ENCODE results near the gene FOXA2. TPM values are rescaled to one million over a fixed set of nuclear protein-coding genes. Genes with fewer than 3 reads are reported as not detected.

The FOXA2 gene
- total and polyA plus RNA-seq, 2 of the 13 experiments (the other 11 are each of a cell fraction or from before 2014, with no cell fraction given), result 8.8 to 12.2 TPM

DNA sequence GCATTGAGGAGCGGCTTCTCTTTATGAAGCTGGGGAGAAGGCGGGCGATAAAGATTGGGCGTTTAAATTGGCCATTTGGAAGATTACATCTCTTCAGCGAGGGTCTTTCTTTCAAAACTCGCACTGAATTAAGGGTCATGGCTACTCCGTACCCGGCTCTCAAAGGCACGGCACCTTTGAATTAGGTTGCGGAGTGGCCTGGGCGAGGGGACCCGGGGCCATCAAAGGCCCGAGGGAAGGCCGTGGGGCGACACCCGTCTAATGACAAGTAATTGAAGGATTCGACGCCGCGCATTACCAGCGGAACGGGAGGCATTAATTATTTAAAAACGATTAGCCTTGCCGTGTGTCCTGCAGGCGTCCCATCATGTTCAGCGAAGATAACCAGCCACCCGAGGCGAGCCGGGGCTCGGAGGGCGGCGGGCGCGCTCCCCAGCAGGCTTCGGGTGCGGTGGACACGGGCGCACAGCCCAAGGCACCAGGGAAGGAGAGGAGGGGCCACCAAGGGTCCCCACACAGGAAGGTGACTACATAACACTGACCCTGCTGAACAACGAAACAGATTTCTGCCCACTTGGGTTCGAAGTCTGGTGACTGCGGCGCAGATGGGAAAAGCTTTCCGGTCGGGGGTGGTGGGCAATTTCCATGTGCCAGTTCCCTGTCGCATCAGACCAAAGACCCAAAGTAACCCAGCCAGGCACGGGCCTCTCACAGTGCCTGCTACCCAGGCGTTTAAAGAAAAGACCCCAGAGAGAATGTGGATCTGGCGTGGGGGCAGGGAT is 7.4 kb downstream of the FOXA2 start (continued):
- TF ChIP-seq, protein P1, sequence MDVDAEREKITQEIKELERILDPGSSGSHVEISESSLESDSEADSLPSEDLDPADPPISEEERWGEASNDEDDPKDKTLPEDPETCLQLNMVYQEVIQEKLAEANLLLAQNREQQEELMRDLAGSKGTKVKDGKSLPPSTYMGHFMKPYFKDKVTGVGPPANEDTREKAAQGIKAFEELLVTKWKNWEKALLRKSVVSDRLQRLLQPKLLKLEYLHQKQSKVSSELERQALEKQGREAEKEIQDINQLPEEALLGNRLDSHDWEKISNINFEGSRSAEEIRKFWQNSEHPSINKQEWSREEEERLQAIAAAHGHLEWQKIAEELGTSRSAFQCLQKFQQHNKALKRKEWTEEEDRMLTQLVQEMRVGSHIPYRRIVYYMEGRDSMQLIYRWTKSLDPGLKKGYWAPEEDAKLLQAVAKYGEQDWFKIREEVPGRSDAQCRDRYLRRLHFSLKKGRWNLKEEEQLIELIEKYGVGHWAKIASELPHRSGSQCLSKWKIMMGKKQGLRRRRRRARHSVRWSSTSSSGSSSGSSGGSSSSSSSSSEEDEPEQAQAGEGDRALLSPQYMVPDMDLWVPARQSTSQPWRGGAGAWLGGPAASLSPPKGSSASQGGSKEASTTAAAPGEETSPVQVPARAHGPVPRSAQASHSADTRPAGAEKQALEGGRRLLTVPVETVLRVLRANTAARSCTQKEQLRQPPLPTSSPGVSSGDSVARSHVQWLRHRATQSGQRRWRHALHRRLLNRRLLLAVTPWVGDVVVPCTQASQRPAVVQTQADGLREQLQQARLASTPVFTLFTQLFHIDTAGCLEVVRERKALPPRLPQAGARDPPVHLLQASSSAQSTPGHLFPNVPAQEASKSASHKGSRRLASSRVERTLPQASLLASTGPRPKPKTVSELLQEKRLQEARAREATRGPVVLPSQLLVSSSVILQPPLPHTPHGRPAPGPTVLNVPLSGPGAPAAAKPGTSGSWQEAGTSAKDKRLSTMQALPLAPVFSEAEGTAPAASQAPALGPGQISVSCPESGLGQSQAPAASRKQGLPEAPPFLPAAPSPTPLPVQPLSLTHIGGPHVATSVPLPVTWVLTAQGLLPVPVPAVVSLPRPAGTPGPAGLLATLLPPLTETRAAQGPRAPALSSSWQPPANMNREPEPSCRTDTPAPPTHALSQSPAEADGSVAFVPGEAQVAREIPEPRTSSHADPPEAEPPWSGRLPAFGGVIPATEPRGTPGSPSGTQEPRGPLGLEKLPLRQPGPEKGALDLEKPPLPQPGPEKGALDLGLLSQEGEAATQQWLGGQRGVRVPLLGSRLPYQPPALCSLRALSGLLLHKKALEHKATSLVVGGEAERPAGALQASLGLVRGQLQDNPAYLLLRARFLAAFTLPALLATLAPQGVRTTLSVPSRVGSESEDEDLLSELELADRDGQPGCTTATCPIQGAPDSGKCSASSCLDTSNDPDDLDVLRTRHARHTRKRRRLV (CRISPR knock-in tag; IDR thresholded peaks at IDR 0.05), result peak; percentile 21; the same call in 1 of the 2 replicates
- TF ChIP-seq ZNF12 (CRISPR knock-in tag; IDR thresholded peaks at IDR 0.05) (0 out of 2 replicates have a peak, but pooled peaks have one; percentile 18), ZNF296 (CRISPR knock-in tag; conservative IDR thresholded peaks at IDR 0.05) (no peak; the same call in 1 of the 2 replicates), SAFB2 (CRISPR knock-in tag; IDR thresholded peaks at IDR 0.05; ENCODE audit: borderline replicate concordance, low read depth) (peak; percentile 29; the same call in 1 of the 2 replicates), ZNF550 (CRISPR knock-in tag; IDR thresholded peaks at IDR 0.05; ENCODE audit: borderline replicate concordance) (no peak), ZNF333 (CRISPR knock-in tag; IDR thresholded peaks at IDR 0.05; ENCODE audit: borderline replicate concordance) (peak; percentile 43), ZNF547 (CRISPR knock-in tag; IDR thresholded peaks at IDR 0.05) (peak; percentile 57; the same call in 1 of the 2 replicates), PITX1 (CRISPR knock-in tag; IDR thresholded peaks at IDR 0.05) (0 out of 2 replicates have a peak, but pooled peaks have one; percentile 43), NR1H2 (CRISPR knock-in tag; IDR thresholded peaks at IDR 0.05; ENCODE audit: borderline replicate concordance, low read depth) (peak; percentile 75), AGO2 (optimal IDR thresholded peaks at IDR 0.05; ENCODE audit: low read depth, low read length) (peak; percentile 85), SYNCRIP (IDR thresholded peaks at IDR 0.05; ENCODE audit: insufficient read depth, low read depth, low read length) (no peak)
- TF ChIP-seq, protein P2, sequence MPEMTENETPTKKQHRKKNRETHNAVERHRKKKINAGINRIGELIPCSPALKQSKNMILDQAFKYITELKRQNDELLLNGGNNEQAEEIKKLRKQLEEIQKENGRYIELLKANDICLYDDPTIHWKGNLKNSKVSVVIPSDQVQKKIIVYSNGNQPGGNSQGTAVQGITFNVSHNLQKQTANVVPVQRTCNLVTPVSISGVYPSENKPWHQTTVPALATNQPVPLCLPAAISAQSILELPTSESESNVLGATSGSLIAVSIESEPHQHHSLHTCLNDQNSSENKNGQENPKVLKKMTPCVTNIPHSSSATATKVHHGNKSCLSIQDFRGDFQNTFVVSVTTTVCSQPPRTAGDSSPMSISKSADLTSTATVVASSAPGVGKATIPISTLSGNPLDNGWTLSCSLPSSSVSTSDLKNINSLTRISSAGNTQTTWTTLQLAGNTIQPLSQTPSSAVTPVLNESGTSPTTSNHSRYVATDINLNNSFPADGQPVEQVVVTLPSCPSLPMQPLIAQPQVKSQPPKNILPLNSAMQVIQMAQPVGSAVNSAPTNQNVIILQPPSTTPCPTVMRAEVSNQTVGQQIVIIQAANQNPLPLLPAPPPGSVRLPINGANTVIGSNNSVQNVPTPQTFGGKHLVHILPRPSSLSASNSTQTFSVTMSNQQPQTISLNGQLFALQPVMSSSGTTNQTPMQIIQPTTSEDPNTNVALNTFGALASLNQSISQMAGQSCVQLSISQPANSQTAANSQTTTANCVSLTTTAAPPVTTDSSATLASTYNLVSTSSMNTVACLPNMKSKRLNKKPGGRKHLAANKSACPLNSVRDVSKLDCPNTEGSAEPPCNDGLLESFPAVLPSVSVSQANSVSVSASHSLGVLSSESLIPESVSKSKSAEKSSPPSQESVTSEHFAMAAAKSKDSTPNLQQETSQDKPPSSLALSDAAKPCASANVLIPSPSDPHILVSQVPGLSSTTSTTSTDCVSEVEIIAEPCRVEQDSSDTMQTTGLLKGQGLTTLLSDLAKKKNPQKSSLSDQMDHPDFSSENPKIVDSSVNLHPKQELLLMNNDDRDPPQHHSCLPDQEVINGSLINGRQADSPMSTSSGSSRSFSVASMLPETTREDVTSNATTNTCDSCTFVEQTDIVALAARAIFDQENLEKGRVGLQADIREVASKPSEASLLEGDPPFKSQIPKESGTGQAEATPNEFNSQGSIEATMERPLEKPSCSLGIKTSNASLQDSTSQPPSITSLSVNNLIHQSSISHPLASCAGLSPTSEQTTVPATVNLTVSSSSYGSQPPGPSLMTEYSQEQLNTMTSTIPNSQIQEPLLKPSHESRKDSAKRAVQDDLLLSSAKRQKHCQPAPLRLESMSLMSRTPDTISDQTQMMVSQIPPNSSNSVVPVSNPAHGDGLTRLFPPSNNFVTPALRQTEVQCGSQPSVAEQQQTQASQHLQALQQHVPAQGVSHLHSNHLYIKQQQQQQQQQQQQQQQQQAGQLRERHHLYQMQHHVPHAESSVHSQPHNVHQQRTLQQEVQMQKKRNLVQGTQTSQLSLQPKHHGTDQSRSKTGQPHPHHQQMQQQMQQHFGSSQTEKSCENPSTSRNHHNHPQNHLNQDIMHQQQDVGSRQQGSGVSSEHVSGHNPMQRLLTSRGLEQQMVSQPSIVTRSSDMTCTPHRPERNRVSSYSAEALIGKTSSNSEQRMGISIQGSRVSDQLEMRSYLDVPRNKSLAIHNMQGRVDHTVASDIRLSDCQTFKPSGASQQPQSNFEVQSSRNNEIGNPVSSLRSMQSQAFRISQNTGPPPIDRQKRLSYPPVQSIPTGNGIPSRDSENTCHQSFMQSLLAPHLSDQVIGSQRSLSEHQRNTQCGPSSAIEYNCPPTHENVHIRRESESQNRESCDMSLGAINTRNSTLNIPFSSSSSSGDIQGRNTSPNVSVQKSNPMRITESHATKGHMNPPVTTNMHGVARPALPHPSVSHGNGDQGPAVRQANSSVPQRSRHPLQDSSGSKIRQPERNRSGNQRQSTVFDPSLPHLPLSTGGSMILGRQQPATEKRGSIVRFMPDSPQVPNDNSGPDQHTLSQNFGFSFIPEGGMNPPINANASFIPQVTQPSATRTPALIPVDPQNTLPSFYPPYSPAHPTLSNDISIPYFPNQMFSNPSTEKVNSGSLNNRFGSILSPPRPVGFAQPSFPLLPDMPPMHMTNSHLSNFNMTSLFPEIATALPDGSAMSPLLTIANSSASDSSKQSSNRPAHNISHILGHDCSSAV (CRISPR knock-in tag; IDR thresholded peaks at IDR 0.05; ENCODE audit: borderline replicate concordance), result no peak
